HUDEP-2 (cell line): ENCODE data around the gene KIAA1671.
"Not testable (repeated sequence)": the region's sequence is repeated elsewhere in the genome, so short reads cannot be mapped to it uniquely, and the experiment has no call there.

ENCODE experiments used
- DNase-seq, 76 experiments: peaks; one replicate each; lab custom pipeline; 2025; ENCODE audit not compliant: unreplicated experiment in 76 of 76; lab: John Stamatoyannopoulos, UW

The KIAA1671 gene

GRCh38 chr22:24951942-24952836 lies at the start of gene KIAA1671:
KIAA1671 (plus strand) TSS chr22:24952716; CDS start chr22:25028000, 75,284 bp downstream.
- DNase-seq, result peak in 74 of 76 experiments; percentile 27 to 92 (median 80)

GRCh38 chr22:24905909-24906308 lies 46.6 kb upstream of the KIAA1671 start:
- no peak for DNase-seq

GRCh38 chr22:24907101-24907500 lies 45.4 kb upstream of the KIAA1671 start:
- not testable (repeated sequence) for DNase-seq

- no peak for DNase-seq
Observed at GRCh38 chr22:24920029-24920428, 32.5 kb upstream of the KIAA1671 start.

- no peak for DNase-seq
Observed at GRCh38 chr22:24925586-24926427, 26.7 kb upstream of the KIAA1671 start.

- no peak for DNase-seq
Observed at GRCh38 chr22:24926428-24926725, 26.1 kb upstream of the KIAA1671 start.

GRCh38 chr22:24926849-24927579 lies 25.5 kb upstream of the KIAA1671 start:
- DNase-seq, result no peak

GRCh38 chr22:24928322-24928721 lies 24.2 kb upstream of the KIAA1671 start:
- no peak for DNase-seq

- DNase-seq, result no peak
Observed at GRCh38 chr22:24930678-24931077, 21.8 kb upstream of the KIAA1671 start.

- DNase-seq, result no peak
Observed at GRCh38 chr22:24935771-24936483, 16.6 kb upstream of the KIAA1671 start.

- peak in 17 of 76 experiments; percentile 2 to 42 (median 17) for DNase-seq
Observed at GRCh38 chr22:24937114-24937513, 15.4 kb upstream of the KIAA1671 start.

GRCh38 chr22:24938741-24939341 lies 13.7 kb upstream of the KIAA1671 start:
- peak in 31 of 76 experiments; percentile 4 to 68 (median 31) for DNase-seq

GRCh38 chr22:24942301-24942700 lies 10.2 kb upstream of the KIAA1671 start:
- DNase-seq, result no peak

- no peak for DNase-seq
Observed at GRCh38 chr22:24944217-24944937, 8.1 kb upstream of the KIAA1671 start.

GRCh38 chr22:24945430-24945829 lies 7.1 kb upstream of the KIAA1671 start:
- DNase-seq, result no peak

- no peak for DNase-seq
Observed at GRCh38 chr22:24947383-24947782, 5.1 kb upstream of the KIAA1671 start.

GRCh38 chr22:24947881-24948280 lies 4.6 kb upstream of the KIAA1671 start:
- no peak for DNase-seq

GRCh38 chr22:24948356-24949202 lies 3.9 kb upstream of the KIAA1671 start:
- DNase-seq, result no peak
